ENCODE data around the gene DUSP1. TPM values are rescaled to one million over a fixed set of nuclear protein-coding genes. Genes with fewer than 3 reads are reported as not detected.

The DUSP1 gene
- total RNA-seq, 4 donors from 2014 or later: 613 to 1,025 (median 690) TPM

- no peaks in the 10 kb centered on the region for H3K27me3 ChIP-seq
- intact Hi-C loops (cut with DNase I): loop anchor here (5.0 kb wide), 1 partner anchor 72 kb away; no protein-coding TSS in a partner anchor
- peak; percentile 52 to 58 for DNase-seq
- 96 to 97% methylated on average over 7 to 8 of the region's 11 CpGs for WGBS, 2 donors
- no peak for TF ChIP-seq POLR2A (IDR thresholded peaks at IDR 0.05)
- no peak for TF ChIP-seq CTCF (IDR thresholded peaks at IDR 0.05)
- no peak overlapping the region for H3K4me3 ChIP-seq (replicated peaks in 1 of 3)
- no peaks in the 10 kb centered on the region for H3K9me3 ChIP-seq
- peak overlapping the region in 2 of 3 donors; percentile 23 to 48 for H3K27ac ChIP-seq
- peaks cover 13 to 46% of the 10 kb centered on the region in 2 donors for H3K4me1 ChIP-seq
- H3K36me3 ChIP-seq: peaks cover 1 to 3% of the 10 kb centered on the region in 2 donors
Measured at GRCh38 chr5:172775326-172776234, 4.6 kb upstream of the DUSP1 start.

- Histone ChIP-seq H3K4me3 (replicated peaks in 1 of 3) (no peak overlapping the region), H3K27ac (peak overlapping the region in 2 of 3 donors; percentile 99 to 100), H3K36me3 (peaks cover 8 to 12% of the 10 kb centered on the region in 2 donors), H3K27me3 (no peaks in the 10 kb centered on the region), H3K9me3 (no peaks in the 10 kb centered on the region), H3K4me1 (peaks cover 13 to 46% of the 10 kb centered on the region in 2 donors)
- intact Hi-C loops (cut with DNase I): loop anchor here (5.0 kb wide), 2 partner anchors 73 to 128 kb away; no protein-coding TSS in a partner anchor
- TF ChIP-seq POLR2A (IDR thresholded peaks at IDR 0.05) (no peak), CTCF (IDR thresholded peaks at IDR 0.05) (no peak)
- DNase-seq: no peak
- 89 to 95% methylated on average over 7 of the region's 7 CpGs for WGBS, 2 donors
Measured at GRCh38 chr5:172774561-172775315, 3.7 kb upstream of the DUSP1 start.

- H3K27me3 ChIP-seq: no peaks in the 10 kb centered on the region
- no peak for DNase-seq
Measured at GRCh38 chr5:172773481-172774469, 2.8 kb upstream of the DUSP1 start.

More at GRCh38 chr5:172773481-172774469, 2.8 kb upstream of the DUSP1 start:
- H3K4me3 ChIP-seq (replicated peaks in 1 of 3): no peak overlapping the region
- TF ChIP-seq POLR2A (IDR thresholded peaks at IDR 0.05) (no peak), CTCF (IDR thresholded peaks at IDR 0.05) (no peak)
- H3K27ac ChIP-seq: peak overlapping the region; percentile 96 to 100 (median 99)
- intact Hi-C loops (cut with DNase I): loop anchor here (5.0 kb wide), 1 partner anchor 129 kb away; no protein-coding TSS in a partner anchor
- H3K9me3 ChIP-seq: no peaks in the 10 kb centered on the region
- peaks cover 17 to 21% of the 10 kb centered on the region in 2 donors for H3K36me3 ChIP-seq
- H3K4me1 ChIP-seq: peaks cover 13 to 46% of the 10 kb centered on the region in 2 donors
- WGBS, 2 donors: 86 to 94% methylated on average over 11 of the region's 11 CpGs

Measured in thyroid gland (tissue), 4 donors.